Activated T-helper 1 cell treated with anti-CD3 and anti-CD28 coated beads, Interleukin-2, amount 50 U/mL, for 16 hours (primary cell): ENCODE data around the gene BRSK2.

Source experiments
- DNase-seq, 2 donors: peaks; one replicate each; pipeline ENCODE4 v3.0.0-alpha.2; 2020; ENCODE audit warnings: low read depth in 1 of 2, low spot score in 1 of 2

Gene BRSK2

GRCh38 chr11:1375161-1375954 lies 14.4 kb upstream of the BRSK2 start:
- no peak for DNase-seq

GRCh38 chr11:1375955-1376258 lies 13.8 kb upstream of the BRSK2 start:
- DNase-seq: no peak

DNA sequence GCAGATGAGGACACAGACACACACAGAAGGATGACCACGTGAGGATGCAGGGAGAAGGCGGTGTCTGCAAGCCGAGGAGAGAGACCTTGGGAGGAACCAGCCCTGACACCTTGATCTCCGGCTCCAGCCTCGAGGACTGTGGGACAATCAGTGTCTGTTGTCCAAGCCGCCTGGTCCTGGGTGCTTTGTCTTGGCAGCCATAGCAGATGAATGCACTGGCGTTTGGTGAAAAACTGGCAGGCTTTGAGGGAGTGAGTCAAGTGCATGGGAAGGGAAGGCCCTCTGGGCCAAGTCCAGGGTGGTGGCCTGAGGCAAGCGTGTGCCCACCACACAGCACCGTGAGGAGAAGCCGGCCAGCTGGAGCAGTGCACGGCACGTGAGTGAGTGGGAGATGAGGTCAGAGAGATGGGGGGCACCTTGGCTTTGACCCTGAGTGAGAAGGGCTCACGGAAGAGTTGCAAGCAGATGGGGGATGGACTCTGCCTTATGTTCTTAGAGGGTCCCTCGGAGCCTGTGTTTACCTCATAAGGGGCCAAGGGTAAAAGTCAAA lies 12.4 kb upstream of the BRSK2 start:
- DNase-seq: no peak

DNA sequence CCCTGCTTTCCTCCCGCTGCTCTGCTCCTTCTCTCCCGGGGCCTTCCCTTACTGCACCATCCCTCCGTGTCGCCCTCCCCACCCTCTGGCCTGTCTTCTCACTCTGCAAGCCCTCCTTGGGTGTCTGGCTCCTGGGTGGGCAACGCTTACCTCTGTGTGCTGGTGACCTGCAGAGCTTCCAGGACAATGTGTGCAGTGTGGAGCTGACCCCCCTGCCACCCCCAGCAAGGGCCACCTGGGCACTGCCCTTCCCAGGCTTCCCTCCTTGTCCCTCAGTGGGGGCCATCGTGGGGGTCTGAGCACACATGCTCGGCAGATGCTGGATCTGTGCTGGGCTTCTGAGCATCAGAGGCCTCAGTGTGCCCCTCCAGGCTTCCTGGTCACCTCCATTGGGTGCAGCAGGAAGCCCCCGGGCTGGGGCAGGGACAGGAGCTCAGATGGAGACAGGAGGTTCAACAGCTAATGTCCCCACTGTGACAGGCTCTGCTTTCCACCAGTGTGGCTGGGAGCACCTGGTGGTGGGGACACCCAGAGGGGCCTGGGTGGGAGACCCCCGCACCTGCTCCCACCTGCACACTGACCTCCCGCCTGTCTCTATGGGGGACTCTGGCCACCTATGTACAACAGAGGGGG lies 7.8 kb upstream of the BRSK2 start:
- no peak for DNase-seq

- no peak for DNase-seq
Measured at GRCh38 chr11:1382429-1382828, 7.3 kb upstream of the BRSK2 start.

GRCh38 chr11:1382831-1383607 lies 6.7 kb upstream of the BRSK2 start:
- peak; percentile 51 to 67 for DNase-seq

DNA sequence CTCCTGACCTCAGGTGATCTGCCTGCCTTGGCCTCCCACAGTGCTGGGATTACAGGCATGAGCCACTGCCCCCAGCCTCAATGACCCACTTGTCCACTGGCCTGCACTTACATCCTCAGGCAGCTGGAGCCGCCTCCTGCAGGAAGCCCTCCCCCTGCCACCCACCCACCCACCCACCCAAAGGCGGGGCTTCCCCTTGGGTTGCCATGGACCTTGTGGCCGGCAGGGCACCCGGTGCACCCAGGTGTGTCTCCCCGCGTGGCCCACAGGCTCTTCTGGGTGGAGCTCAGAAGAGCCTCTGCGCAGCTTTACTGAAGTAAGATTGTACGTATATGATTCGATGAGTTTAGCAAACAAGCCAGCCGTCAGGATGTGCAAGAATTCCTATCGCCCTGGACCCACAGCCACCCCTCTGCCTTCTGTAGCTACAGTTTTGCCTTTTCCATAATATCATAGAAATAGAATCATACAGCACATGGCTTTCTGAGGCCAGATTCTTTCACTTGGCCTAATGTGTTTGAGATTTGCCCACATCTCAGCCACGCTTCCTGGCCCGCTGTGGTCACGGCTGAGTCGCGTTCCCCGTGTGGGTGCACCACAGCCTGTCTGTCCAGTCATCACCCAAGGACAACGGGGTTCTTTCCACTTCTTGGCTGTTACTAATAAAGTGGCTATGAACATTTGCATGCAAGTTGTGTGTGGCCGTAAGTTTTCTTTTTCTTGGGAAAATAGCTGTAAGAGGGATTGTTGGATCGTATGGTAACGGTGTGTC lies 5.3 kb upstream of the BRSK2 start:
- DNase-seq: no peak

GRCh38 chr11:1387521-1387920 lies 2.2 kb upstream of the BRSK2 start:
- no peak for DNase-seq

- no peak for DNase-seq
Measured at GRCh38 chr11:1387961-1388762, 1.6 kb upstream of the BRSK2 start.

GRCh38 chr11:1388763-1389102 lies 1.0 kb upstream of the BRSK2 start:
- DNase-seq: no peak

DNA sequence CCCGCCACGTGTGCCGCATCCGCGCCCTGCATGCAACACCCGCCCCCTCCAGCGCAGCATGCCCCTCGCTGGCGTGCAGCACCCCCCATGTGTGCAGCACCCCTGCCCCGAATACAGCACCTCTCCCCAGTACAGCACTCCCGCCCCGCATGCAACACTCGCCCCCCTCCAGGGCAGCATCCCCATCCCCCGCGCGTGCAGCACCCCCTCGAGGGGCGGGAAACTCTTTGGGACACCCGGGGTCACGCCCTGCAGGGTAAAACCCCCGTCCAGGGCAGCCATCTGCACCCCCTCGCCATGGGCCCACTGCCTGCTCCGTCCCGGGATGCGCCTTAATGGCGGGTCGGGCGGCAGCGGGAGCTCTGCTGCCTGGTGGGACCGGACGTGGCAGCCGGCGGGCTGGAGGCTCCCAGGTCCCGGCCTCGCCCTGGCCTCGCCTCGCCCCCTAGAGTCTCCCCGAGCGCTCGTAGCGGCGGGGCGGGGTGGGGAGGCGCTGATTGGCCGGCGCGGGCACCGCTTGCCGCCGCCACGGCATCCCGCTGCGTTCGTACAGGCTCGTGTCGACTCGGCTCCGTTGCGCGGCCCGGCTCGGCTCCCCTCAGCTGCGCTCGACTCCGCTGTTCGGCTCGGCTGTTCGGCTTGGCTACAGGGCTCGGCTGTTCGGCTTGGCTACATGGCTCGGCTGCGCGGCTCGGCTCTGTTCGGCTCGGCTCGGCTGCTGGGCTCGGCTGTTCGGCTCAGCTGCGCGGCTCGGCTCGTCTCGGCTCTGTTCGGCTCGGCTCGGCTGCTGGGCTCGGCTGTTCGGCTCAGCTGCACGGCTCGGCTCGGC lies 417 bp upstream of the BRSK2 start:
- peak; percentile 95 for DNase-seq

GRCh38 chr11:1390569-1391164 lies 933 bp downstream of the BRSK2 start:
- DNase-seq: no peak

DNA sequence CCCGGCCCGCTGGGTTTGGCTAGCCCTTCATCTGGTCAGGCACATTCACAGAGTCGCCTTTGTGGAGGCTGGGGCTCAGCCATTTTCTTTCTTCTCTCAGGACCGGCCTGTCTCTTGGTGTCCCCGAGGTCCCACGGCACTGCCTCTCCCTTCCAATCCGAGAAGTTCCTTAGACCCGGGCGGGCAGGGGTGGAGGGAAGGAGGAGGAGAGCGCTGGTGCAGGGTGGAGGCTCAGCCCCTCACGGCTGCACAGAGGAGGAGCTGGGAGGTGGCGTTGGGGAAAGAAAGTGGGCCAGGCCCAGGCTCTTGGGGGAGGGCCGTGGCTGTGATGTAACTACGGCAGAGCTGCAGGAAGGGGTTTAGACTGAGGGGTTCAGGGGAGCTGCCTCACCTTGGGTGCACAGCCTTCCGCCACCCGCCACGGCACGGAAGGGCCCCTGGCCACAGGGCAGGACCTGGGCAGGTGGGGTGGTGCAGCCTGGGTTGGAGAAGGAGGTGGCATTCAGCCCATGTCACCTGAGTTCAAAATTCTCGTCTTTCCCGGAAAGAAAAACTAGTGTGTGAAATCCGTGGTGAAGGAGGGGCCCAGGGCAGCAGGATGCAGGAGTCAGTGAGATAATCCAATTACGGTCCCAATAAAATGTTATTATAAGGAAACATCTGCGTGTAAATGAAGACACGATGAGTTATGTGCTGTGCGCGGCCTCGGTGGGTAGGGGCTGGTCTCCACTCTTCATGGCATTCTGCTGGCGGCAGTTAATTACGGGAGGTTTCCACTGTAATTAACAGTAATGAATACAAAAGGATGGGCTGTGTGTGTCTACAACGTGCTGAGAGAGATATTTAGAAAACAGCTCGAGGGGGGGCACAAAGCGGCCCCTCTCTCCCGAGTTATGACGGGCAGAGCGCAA lies 1.7 kb downstream of the BRSK2 start:
- no peak for DNase-seq

DNA sequence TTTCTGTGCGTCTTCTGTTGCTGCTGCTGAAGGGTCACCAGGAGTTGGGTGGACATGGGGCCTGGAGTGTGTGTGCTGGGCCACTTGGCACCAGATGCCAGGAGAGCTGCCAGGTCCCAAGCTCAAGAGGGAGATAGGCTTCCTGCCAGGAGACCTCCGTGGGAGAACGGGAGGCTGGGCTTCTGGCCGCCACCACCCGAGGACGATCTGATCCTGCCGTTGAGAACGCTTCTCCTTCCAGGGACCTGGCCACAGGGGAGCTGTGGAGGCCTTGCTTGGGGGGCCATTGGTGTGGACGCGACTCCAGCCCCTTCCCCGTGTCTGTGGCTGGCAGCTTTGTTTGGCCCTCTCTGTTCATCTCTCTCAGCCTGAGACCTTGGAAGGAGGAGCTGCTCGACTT lies 2.4 kb downstream of the BRSK2 start:
- no peak for DNase-seq

GRCh38 chr11:1392561-1392960 lies 2.8 kb downstream of the BRSK2 start:
- no peak for DNase-seq

GRCh38 chr11:1393038-1393710 lies 3.4 kb downstream of the BRSK2 start:
- DNase-seq: no peak

GRCh38 chr11:1394936-1395772 lies 5.4 kb downstream of the BRSK2 start:
- DNase-seq: no peak
